Measurements from ENCODE around the gene CYTH2. TPM values are rescaled to one million over a fixed set of nuclear protein-coding genes. Genes with fewer than 3 reads are reported as not detected.

CYTH2 gene
- total RNA-seq, 1 donor from 2014 or later: 50.3 TPM

DNA sequence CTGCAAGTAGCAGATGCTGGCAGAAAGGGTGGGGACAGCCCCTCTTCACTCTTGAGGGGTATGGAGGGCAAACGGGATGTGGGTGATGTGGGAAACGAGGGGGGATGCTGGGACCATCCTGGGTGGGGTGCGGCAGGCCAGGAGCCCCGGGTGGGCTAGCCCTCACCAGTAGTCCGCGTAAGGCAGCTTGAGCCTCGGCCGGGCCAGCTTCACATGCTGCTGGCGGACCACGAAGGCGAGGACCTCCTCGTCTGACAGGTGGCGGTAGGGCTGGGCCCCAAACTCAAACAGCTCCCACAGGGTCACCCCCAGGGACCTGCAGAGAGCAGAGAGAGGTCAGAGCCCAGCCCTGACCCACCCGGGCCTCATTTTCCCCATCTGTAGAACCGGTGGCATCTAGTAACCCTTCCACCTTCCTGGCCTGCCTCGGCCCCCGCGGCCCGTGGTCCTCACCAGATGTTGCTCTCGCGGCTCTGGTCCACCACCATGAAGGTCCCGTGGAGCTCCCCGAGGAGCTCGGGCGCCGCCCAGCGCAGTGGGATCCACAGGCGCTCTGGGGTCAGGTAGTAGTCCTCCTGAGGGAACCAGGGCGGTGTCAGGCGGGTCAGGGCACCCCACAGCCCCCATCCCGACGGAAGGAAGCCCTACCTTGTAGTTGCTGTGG lies 31.8 kb downstream of the CYTH2 start:
- DNase-seq (ENCODE audit: low spot score): no peak
- Histone ChIP-seq H3K4me1 (peaks cover 10% of the 10 kb centered on the region), H3K9me3 (ENCODE audit: low read depth) (no peaks in the 10 kb centered on the region), H3F3A (ENCODE audit: low read depth) (peaks cover 28% of the 10 kb centered on the region), H2AFZ (replicated peaks) (no peak overlapping the region), H3K4me3 (peak overlapping the region; percentile 52), H3K27ac (no peak overlapping the region), H3K27me3 (no peaks in the 10 kb centered on the region), H4K20me1 (ENCODE audit: low read depth) (peaks cover 4% of the 10 kb centered on the region), H3K4me2 (peak overlapping the region; percentile 85), H3K79me2 (ENCODE audit: low read depth) (no peaks in the 10 kb centered on the region), H3K9ac (no peak overlapping the region), H3K36me3 (no peaks in the 10 kb centered on the region)
- peaks cover 14% of the 10 kb centered on the region for H3K27me3 Mint-ChIP-seq (ENCODE audit: insufficient read depth, low read depth)
- no peaks in the 10 kb centered on the region for H3K36me3 Mint-ChIP-seq
- peaks cover 20% of the 10 kb centered on the region for H3K4me1 Mint-ChIP-seq
- no peak overlapping the region for H3K4me3 Mint-ChIP-seq
- H3K27ac Mint-ChIP-seq: no peak overlapping the region
- H3K9me3 Mint-ChIP-seq: no peaks in the 10 kb centered on the region
- TF ChIP-seq EZH2 (IDR thresholded peaks at IDR 0.05) (no peak), EZH2phosphoT487 (IDR thresholded peaks at IDR 0.05) (no peak)
- TF ChIP-seq, protein P1, sequence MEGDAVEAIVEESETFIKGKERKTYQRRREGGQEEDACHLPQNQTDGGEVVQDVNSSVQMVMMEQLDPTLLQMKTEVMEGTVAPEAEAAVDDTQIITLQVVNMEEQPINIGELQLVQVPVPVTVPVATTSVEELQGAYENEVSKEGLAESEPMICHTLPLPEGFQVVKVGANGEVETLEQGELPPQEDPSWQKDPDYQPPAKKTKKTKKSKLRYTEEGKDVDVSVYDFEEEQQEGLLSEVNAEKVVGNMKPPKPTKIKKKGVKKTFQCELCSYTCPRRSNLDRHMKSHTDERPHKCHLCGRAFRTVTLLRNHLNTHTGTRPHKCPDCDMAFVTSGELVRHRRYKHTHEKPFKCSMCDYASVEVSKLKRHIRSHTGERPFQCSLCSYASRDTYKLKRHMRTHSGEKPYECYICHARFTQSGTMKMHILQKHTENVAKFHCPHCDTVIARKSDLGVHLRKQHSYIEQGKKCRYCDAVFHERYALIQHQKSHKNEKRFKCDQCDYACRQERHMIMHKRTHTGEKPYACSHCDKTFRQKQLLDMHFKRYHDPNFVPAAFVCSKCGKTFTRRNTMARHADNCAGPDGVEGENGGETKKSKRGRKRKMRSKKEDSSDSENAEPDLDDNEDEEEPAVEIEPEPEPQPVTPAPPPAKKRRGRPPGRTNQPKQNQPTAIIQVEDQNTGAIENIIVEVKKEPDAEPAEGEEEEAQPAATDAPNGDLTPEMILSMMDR (IDR thresholded peaks at IDR 0.05): no peak

DNA sequence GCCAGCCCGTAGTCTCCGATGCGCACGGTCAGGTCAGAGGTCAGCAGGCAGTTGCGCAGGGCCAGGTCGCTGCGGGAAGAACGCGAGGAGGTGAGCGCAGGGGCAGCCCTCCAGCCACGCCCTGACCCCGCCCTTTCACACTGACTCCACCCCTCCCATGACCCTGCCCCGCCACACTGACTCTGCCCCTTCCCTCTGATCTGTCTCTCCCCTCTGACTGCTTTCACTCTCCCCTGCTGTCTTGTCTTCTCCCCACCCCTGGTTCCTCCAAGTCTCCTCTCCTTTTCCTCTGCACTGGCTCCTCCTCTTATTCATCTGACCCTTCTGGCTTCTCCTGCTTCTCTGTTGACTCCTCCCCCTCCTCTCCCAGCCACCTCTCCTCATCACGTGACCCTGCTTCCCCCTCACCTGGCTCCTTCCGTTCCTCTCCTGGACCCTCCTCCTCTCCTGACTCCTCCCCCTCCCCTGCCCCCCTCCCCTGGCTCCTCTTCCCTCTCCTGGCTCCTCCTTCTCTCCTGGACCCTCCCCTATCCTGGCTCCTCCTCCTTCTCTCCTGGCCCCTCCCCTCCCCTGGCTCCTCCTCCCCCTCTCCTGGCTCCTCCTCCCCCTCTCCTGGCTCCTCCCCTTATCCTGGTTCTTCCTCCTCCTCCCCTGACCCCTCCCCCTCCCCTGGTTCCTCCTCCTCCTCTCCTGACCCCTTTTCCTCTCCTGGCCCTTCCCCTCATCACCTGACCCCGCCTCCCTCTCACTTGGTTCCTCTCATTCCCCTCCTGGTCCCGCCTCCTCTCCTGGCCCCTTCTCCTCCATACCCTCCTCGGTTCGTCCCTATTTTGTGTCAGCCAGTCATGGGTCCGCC lies 32.6 kb downstream of the CYTH2 start:
- H3K9me3 ChIP-seq (ENCODE audit: low read depth): no peaks in the 10 kb centered on the region
- peaks cover 10% of the 10 kb centered on the region for H3K4me1 ChIP-seq
- no peak overlapping the region for H3K9ac ChIP-seq
- H3K79me2 ChIP-seq (ENCODE audit: low read depth): no peaks in the 10 kb centered on the region
- no peak overlapping the region for H3K27ac ChIP-seq
- TF ChIP-seq, protein P1 (IDR thresholded peaks at IDR 0.05): no peak
- TF ChIP-seq EZH2phosphoT487 (IDR thresholded peaks at IDR 0.05): no peak
- TF ChIP-seq EZH2 (IDR thresholded peaks at IDR 0.05): no peak
- H3F3A ChIP-seq (ENCODE audit: low read depth): peaks cover 28% of the 10 kb centered on the region
- Mint-ChIP-seq H3K36me3 (no peaks in the 10 kb centered on the region), H3K4me1 (peaks cover 20% of the 10 kb centered on the region), H3K27me3 (ENCODE audit: insufficient read depth, low read depth) (peaks cover 16% of the 10 kb centered on the region), H3K9me3 (no peaks in the 10 kb centered on the region), H3K27ac (no peak overlapping the region), H3K4me3 (peak overlapping the region; percentile 46)
- no peaks in the 10 kb centered on the region for H3K27me3 ChIP-seq
- H2AFZ ChIP-seq (replicated peaks): no peak overlapping the region
- peak; percentile 99 for DNase-seq (ENCODE audit: low spot score)
- H3K4me2 ChIP-seq: peak overlapping the region; percentile 97
- peak overlapping the region; percentile 60 for H3K4me3 ChIP-seq
- H3K36me3 ChIP-seq: no peaks in the 10 kb centered on the region
- peaks cover 4% of the 10 kb centered on the region for H4K20me1 ChIP-seq (ENCODE audit: low read depth)

DNA sequence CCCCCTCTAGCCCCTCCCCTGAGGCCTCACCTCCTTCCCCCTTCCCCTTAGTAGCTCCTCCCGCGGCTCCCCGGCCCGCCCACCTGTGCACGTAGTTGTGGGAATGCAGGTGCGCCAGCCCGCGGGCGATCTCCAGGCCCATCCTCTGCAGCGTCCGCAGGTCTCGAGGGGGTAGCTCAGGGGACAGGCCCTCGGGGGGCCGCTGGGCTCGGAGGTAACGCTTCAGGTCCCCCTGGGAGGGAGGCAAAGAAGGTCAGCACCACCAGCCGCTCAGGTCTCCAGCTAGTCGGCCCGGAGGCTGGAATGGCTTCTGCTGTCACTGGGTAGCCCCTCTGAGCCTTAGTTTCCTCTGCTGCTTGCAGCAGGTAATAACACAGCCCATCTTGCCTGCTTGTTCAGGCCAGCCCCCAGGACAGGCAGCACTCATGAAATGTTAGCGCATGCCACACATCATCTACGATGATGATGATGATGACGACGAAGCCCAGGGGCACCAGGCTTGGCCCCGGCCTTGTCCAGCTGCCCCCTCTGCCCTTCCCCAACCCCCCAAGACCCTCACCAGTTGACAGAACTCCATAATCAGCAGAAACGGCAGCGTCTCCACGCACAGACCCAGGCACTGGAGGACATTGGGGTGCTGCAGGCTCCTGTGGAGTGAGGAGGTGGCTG lies 33.3 kb downstream of the CYTH2 start:
- H2AFZ ChIP-seq (replicated peaks): peak overlapping the region; percentile 51
- no peak for DNase-seq (ENCODE audit: low spot score)
- peaks cover 13% of the 10 kb centered on the region for H3K27me3 Mint-ChIP-seq (ENCODE audit: insufficient read depth, low read depth)
- no peaks in the 10 kb centered on the region for H3K9me3 Mint-ChIP-seq
- H4K20me1 ChIP-seq (ENCODE audit: low read depth): peaks cover 4% of the 10 kb centered on the region
- H3F3A ChIP-seq (ENCODE audit: low read depth): peaks cover 26% of the 10 kb centered on the region
- no peaks in the 10 kb centered on the region for H3K27me3 ChIP-seq
- H3K36me3 ChIP-seq: no peaks in the 10 kb centered on the region
- H3K36me3 Mint-ChIP-seq: no peaks in the 10 kb centered on the region
- no peak overlapping the region for H3K27ac ChIP-seq
- no peak overlapping the region for H3K9ac ChIP-seq
- H3K4me1 ChIP-seq: peaks cover 10% of the 10 kb centered on the region
- H3K9me3 ChIP-seq (ENCODE audit: low read depth): no peaks in the 10 kb centered on the region
- peak overlapping the region; percentile 97 for H3K4me2 ChIP-seq
- peaks cover 17% of the 10 kb centered on the region for H3K4me1 Mint-ChIP-seq
- H3K4me3 Mint-ChIP-seq: peak overlapping the region; percentile 46
- peak overlapping the region; percentile 60 for H3K4me3 ChIP-seq
- TF ChIP-seq, protein P1 (IDR thresholded peaks at IDR 0.05): no peak
- TF ChIP-seq EZH2 (IDR thresholded peaks at IDR 0.05) (no peak), EZH2phosphoT487 (IDR thresholded peaks at IDR 0.05) (no peak)
- peak overlapping the region; percentile 37 for H3K27ac Mint-ChIP-seq
- no peaks in the 10 kb centered on the region for H3K79me2 ChIP-seq (ENCODE audit: low read depth)
